ENCODE measurements around the gene PAN2.

PAN2 gene

GRCh38 chr12:56317675-56318074 lies 16.1 kb downstream of the PAN2 start:
- TF ChIP-seq, protein P1, sequence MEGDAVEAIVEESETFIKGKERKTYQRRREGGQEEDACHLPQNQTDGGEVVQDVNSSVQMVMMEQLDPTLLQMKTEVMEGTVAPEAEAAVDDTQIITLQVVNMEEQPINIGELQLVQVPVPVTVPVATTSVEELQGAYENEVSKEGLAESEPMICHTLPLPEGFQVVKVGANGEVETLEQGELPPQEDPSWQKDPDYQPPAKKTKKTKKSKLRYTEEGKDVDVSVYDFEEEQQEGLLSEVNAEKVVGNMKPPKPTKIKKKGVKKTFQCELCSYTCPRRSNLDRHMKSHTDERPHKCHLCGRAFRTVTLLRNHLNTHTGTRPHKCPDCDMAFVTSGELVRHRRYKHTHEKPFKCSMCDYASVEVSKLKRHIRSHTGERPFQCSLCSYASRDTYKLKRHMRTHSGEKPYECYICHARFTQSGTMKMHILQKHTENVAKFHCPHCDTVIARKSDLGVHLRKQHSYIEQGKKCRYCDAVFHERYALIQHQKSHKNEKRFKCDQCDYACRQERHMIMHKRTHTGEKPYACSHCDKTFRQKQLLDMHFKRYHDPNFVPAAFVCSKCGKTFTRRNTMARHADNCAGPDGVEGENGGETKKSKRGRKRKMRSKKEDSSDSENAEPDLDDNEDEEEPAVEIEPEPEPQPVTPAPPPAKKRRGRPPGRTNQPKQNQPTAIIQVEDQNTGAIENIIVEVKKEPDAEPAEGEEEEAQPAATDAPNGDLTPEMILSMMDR (IDR thresholded peaks at IDR 0.05; ENCODE audit: insufficient read depth, low read length): no peak
- Histone ChIP-seq H3K27me3 (ENCODE audit: insufficient read depth, poor library complexity, severe bottlenecking) (no peaks in the 10 kb centered on the region), H3K27ac (replicated peaks) (no peak overlapping the region), H3K4me3 (replicated peaks; ENCODE audit: insufficient read depth, low read length) (no peak overlapping the region)
- no peak for DNase-seq (ENCODE audit: low read depth in 1 of 2, low spot score in 1 of 2)

DNA sequence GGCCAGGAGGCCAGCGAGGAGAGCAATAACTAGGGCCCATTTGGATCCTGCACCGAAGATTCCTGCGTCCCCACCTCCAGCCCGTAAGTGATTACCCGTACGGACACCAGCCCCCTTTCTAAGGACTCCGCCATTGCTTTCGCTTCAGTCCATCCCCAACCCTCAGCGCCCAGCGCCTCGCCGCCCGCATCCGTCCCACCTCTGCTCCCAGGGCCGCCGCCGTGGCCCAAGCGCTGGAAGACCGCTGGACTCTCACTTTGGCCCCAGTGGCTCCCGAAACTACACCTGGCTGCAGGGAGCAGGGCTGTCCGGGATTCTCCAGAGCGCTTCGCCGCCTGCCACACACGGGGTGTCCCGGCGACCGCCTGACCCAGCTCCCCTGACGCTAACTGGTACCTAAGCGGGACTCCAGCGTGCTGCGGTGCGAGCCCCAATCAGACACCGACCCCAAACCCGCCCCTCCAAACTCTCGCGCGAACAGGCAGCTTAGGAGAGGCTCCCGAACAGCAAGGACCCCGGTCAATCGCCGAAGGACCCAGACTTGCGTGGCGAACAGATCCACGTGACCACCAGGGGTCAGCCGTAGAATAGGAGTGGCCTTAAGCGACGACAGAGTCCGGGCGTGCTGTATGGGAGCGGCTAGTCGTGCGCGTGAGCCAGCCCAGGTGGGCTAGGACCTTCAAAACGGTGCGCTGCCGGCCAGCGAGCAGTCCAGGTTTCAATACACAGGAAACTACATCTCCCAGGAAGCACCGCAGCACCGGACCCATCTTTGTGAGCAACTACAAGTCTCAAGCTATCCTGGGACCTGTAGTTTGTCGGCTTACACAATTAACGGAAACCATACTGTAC lies 18.0 kb downstream of the PAN2 start, which contains the start of gene CNPY2:
CNPY2 (minus strand) TSS at position 367 of the 852 bp plus-strand sequence. CDS start 771 bp downstream, outside the sequence.
- Histone ChIP-seq H3K4me3 (replicated peaks; ENCODE audit: insufficient read depth, low read length) (peak within 1 kb of the TSS; percentile 85), H3K27me3 (ENCODE audit: insufficient read depth, poor library complexity, severe bottlenecking) (no peaks in the 10 kb centered on the region), H3K27ac (replicated peaks) (peak within 1 kb of the TSS; percentile 98)
- no peak for TF ChIP-seq SPI1 (IDR thresholded peaks at IDR 0.05; ENCODE audit: borderline replicate concordance, low read depth)
- TF ChIP-seq, protein P1 (IDR thresholded peaks at IDR 0.05; ENCODE audit: insufficient read depth, low read length): no peak
- 0 out of 2 replicates have a peak, but pooled peaks have one; percentile 50 for TF ChIP-seq GABPA (IDR thresholded peaks at IDR 0.05; ENCODE audit: low read depth)
- peak; percentile 71 for TF ChIP-seq POLR2AphosphoS5 (IDR thresholded peaks at IDR 0.05; ENCODE audit: low read depth)
- TF ChIP-seq, protein P2, sequence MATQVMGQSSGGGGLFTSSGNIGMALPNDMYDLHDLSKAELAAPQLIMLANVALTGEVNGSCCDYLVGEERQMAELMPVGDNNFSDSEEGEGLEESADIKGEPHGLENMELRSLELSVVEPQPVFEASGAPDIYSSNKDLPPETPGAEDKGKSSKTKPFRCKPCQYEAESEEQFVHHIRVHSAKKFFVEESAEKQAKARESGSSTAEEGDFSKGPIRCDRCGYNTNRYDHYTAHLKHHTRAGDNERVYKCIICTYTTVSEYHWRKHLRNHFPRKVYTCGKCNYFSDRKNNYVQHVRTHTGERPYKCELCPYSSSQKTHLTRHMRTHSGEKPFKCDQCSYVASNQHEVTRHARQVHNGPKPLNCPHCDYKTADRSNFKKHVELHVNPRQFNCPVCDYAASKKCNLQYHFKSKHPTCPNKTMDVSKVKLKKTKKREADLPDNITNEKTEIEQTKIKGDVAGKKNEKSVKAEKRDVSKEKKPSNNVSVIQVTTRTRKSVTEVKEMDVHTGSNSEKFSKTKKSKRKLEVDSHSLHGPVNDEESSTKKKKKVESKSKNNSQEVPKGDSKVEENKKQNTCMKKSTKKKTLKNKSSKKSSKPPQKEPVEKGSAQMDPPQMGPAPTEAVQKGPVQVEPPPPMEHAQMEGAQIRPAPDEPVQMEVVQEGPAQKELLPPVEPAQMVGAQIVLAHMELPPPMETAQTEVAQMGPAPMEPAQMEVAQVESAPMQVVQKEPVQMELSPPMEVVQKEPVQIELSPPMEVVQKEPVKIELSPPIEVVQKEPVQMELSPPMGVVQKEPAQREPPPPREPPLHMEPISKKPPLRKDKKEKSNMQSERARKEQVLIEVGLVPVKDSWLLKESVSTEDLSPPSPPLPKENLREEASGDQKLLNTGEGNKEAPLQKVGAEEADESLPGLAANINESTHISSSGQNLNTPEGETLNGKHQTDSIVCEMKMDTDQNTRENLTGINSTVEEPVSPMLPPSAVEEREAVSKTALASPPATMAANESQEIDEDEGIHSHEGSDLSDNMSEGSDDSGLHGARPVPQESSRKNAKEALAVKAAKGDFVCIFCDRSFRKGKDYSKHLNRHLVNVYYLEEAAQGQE (IDR thresholded peaks at IDR 0.05; ENCODE audit: insufficient replicate concordance, low read depth): peak; percentile 46
- peak; percentile 94 to 96 for DNase-seq (ENCODE audit: low read depth in 1 of 2, low spot score in 1 of 2)

DNA sequence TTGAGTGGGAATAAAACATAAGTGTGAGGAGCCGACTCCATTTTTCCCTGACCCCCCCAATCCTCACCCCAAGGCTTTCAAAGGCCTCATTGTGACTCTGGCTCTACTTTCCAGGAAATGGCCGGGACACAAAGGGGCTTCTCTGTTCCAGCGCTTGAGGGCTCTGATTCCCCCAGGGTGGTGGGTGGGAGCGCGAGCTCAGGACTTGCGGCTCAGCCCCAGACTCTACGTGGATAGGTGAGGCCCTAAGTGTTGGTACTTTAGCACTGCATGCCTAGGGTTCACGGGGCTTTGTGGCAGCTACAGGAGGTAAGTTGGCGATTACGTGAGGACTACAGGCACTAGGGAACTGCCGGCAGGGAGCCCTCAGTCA lies 18.6 kb downstream of the PAN2 start:
- TF ChIP-seq GABPA (IDR thresholded peaks at IDR 0.05; ENCODE audit: low read depth): no peak
- TF ChIP-seq, protein P1 (IDR thresholded peaks at IDR 0.05; ENCODE audit: insufficient read depth, low read length): no peak
- no peak for TF ChIP-seq SPI1 (IDR thresholded peaks at IDR 0.05; ENCODE audit: borderline replicate concordance, low read depth)
- no peaks in the 10 kb centered on the region for H3K27me3 ChIP-seq (ENCODE audit: insufficient read depth, poor library complexity, severe bottlenecking)
- H3K4me3 ChIP-seq (replicated peaks; ENCODE audit: insufficient read depth, low read length): peak overlapping the region; percentile 85
- DNase-seq (ENCODE audit: low read depth in 1 of 2, low spot score in 1 of 2): no peak
- peak overlapping the region; percentile 98 for H3K27ac ChIP-seq (replicated peaks)

GRCh38 chr12:56311003-56311402 lies 22.8 kb downstream of the PAN2 start:
- no peaks in the 10 kb centered on the region for H3K27me3 ChIP-seq (ENCODE audit: insufficient read depth, poor library complexity, severe bottlenecking)
- no peak overlapping the region for H3K4me3 ChIP-seq (replicated peaks; ENCODE audit: insufficient read depth, low read length)
- TF ChIP-seq, protein P2 (IDR thresholded peaks at IDR 0.05; ENCODE audit: insufficient replicate concordance, low read depth): no peak
- TF ChIP-seq SPI1 (IDR thresholded peaks at IDR 0.05; ENCODE audit: borderline replicate concordance, low read depth) (no peak), POLR2AphosphoS5 (IDR thresholded peaks at IDR 0.05; ENCODE audit: low read depth) (no peak), GABPA (IDR thresholded peaks at IDR 0.05; ENCODE audit: low read depth) (no peak)
- TF ChIP-seq, protein P1 (IDR thresholded peaks at IDR 0.05; ENCODE audit: insufficient read depth, low read length): no peak
- no peak for DNase-seq (ENCODE audit: low read depth in 1 of 2, low spot score in 1 of 2)
- no peak overlapping the region for H3K27ac ChIP-seq (replicated peaks)
